Endodermal cell (in vitro differentiated cells): ENCODE results near the gene EXD3. TPM values are rescaled to one million over a fixed set of nuclear protein-coding genes. Genes with fewer than 3 reads are reported as not detected.
"Not testable (repeated sequence)": the region's sequence is repeated elsewhere in the genome, so short reads cannot be mapped to it uniquely, and the experiment has no call there.

Experiments used
- DNase-seq: peaks from one replicate; pipeline ENCODE4 v3.0.0-alpha.2; 2017
- H3K27ac ChIP-seq: 2 replicates; pipeline ENCODE4 v1.5.1; 2013; ENCODE audit warnings: mild to moderate bottlenecking, low read depth, low read length, moderate library complexity
- H3K27me3 ChIP-seq: 2 replicates; pipeline ENCODE4 v1.6.1; 2013; ENCODE audit warnings: mild to moderate bottlenecking, low read length, moderate library complexity; ENCODE audit not compliant: insufficient read depth, control insufficient read depth, poor library complexity, severe bottlenecking
- H3K36me3 ChIP-seq: 2 replicates; pipeline ENCODE4 v1.7.0; 2013; ENCODE audit warnings: mild to moderate bottlenecking, low read length, moderate library complexity; ENCODE audit not compliant: control insufficient read depth, insufficient read depth
- H3K4me1 ChIP-seq: one replicate; pipeline ENCODE4 v1.7.0; 2013; ENCODE audit warnings: low read length; ENCODE audit not compliant: control insufficient read depth, insufficient read depth
- H3K4me3 ChIP-seq: 2 replicates; pipeline ENCODE4 v1.5.1; 2013; ENCODE audit warnings: mild to moderate bottlenecking, low read length, moderate library complexity
- H3K9ac ChIP-seq: 2 replicates; pipeline ENCODE4 v1.6.1; 2013; ENCODE audit warnings: mild to moderate bottlenecking, low read length, moderate library complexity; ENCODE audit not compliant: poor library complexity, severe bottlenecking; ENCODE audit errors: extremely low read depth
- H3K9me3 ChIP-seq: 2 replicates; pipeline ENCODE4 v1.6.1; 2013; ENCODE audit warnings: mild to moderate bottlenecking, low read length, moderate library complexity; ENCODE audit not compliant: control insufficient read depth
- H3K27ac Mint-ChIP-seq: 2 replicates; pipeline ENCODE4 v1.8.0; 2020; ENCODE audit warnings: mixed read lengths
- H3K27me3 Mint-ChIP-seq: 2 replicates; pipeline ENCODE4 v1.8.0; 2021; ENCODE audit warnings: mild to moderate bottlenecking, mixed read lengths; ENCODE audit not compliant: insufficient read depth
- H3K36me3 Mint-ChIP-seq: 2 replicates; pipeline ENCODE4 v1.8.0; 2020; ENCODE audit warnings: low read depth, mixed read lengths
- H3K4me1 Mint-ChIP-seq: 2 replicates; pipeline ENCODE4 v1.8.0; 2020; ENCODE audit warnings: mixed read lengths
- H3K4me3 Mint-ChIP-seq: 2 replicates; pipeline ENCODE4 v1.8.0; 2020; ENCODE audit warnings: mild to moderate bottlenecking, moderate library complexity, mixed read lengths
- H3K9me3 Mint-ChIP-seq: 2 replicates; pipeline ENCODE4 v1.8.0; 2020; ENCODE audit warnings: mild to moderate bottlenecking, mixed read lengths
- WGBS, 2 experiments: methylation state at CpG; one replicate each; pipeline versions ENCODE4 v1.1.5 to v1.1.7; 2013; ENCODE audit warnings: missing lambda C conversion rate in 2 of 2, mixed read lengths in 1 of 2; ENCODE audit not compliant: insufficient coverage in 1 of 2, insufficient read length in 1 of 2; 5-methylcytosine and 5-hydroxymethylcytosine counted together
- total RNA-seq, 2 donors: library from RNA; stranded (reverse); fragmentation: NEBNext Ultra II Directional in 1 of 2; extraction: Animal tissue kit (Norgen Biotek cat#: 25700) in 1 of 2; gene quantifications; 2 replicates in 1 of 2; 3 replicates in 1 of 2; pipeline ENCODE4 v1.2.1, GENCODE V29; 2021
- TF ChIP-seq, protein P1 (sequence below): fragments of 200-600 bp; sonication (generic); conservative IDR thresholded peaks from 2 replicates; pipeline ENCODE4 v1.5.0; 2021; ENCODE audit warnings: antibody characterized with exemption, mild to moderate bottlenecking

The EXD3 gene
- total RNA-seq, 2 donors from 2014 or later: 15.5 to 31.0 TPM

DNA sequence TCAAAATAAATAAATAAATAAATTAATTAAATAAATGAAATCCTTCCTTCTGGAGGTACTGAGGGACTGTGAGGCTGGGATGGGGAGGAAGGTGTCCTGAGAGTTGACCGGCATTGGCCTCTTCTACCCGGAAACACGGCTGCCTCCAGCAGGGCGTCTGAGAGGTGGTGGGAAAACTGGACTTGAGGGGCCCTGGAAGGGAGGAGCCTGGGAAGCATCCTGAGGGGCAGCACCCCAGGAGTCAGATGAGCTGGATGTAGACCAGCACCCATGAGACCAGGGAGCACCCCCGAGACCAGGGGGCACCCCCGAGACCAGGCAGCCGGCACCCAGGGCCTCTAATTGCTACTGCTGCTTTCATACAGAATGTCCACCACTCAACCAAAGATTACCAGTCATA is 44.9 kb upstream of the EXD3 start:
- Histone ChIP-seq H3K27me3 (no peaks in the 10 kb centered on the region), H3K9me3 (no peaks in the 10 kb centered on the region), H3K36me3 (no peaks in the 10 kb centered on the region), H3K27ac (no peak overlapping the region), H3K9ac (no peak overlapping the region), H3K4me1 (no peaks in the 10 kb centered on the region), H3K4me3 (no peak overlapping the region)
- no peak for DNase-seq
- Mint-ChIP-seq H3K9me3 (peaks cover 4% of the 10 kb centered on the region), H3K36me3 (no peaks in the 10 kb centered on the region), H3K4me1 (no peaks in the 10 kb centered on the region), H3K27ac (no peak overlapping the region), H3K4me3 (no peak overlapping the region), H3K27me3 (peaks cover 14% of the 10 kb centered on the region)
- TF ChIP-seq, protein P1, sequence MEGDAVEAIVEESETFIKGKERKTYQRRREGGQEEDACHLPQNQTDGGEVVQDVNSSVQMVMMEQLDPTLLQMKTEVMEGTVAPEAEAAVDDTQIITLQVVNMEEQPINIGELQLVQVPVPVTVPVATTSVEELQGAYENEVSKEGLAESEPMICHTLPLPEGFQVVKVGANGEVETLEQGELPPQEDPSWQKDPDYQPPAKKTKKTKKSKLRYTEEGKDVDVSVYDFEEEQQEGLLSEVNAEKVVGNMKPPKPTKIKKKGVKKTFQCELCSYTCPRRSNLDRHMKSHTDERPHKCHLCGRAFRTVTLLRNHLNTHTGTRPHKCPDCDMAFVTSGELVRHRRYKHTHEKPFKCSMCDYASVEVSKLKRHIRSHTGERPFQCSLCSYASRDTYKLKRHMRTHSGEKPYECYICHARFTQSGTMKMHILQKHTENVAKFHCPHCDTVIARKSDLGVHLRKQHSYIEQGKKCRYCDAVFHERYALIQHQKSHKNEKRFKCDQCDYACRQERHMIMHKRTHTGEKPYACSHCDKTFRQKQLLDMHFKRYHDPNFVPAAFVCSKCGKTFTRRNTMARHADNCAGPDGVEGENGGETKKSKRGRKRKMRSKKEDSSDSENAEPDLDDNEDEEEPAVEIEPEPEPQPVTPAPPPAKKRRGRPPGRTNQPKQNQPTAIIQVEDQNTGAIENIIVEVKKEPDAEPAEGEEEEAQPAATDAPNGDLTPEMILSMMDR: no peak
- WGBS, 2 experiments: 92 to 100% methylated on average over 4 to 7 of the region's 7 CpGs

DNA sequence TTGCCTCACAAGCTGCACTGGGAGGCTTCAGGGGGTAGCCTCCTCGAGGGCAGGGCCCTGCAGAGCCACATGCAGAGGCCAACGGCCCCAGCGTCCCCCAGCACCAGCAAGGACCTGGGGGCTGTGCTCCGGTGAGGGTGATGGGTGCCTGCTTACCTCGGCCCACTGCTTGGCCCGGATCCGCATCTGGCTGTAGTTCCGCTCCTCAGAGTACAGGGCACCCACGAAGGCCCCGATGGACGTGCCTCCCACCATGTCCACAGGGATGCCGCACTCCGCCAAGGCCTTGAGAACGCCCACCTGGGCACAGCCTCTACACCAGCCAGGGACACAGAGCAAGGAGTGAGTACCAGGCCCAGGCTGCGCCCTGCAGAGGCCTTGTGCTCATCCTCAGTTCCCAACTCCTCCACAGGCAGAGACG is 44.2 kb upstream of the EXD3 start:
- no peak overlapping the region for H3K9ac ChIP-seq
- H3K27ac ChIP-seq: no peak overlapping the region
- WGBS, 2 experiments: 91 to 94% methylated on average over 10 to 16 of the region's 16 CpGs
- H3K27me3 Mint-ChIP-seq: peaks cover 17% of the 10 kb centered on the region
- no peak overlapping the region for H3K4me3 ChIP-seq
- H3K9me3 ChIP-seq: no peaks in the 10 kb centered on the region
- H3K9me3 Mint-ChIP-seq: peaks cover 2% of the 10 kb centered on the region
- H3K4me1 Mint-ChIP-seq: no peaks in the 10 kb centered on the region
- no peaks in the 10 kb centered on the region for H3K36me3 Mint-ChIP-seq
- DNase-seq: no peak
- H3K36me3 ChIP-seq: no peaks in the 10 kb centered on the region
- H3K4me1 ChIP-seq: no peaks in the 10 kb centered on the region
- H3K27ac Mint-ChIP-seq: no peak overlapping the region
- H3K27me3 ChIP-seq: no peaks in the 10 kb centered on the region
- no peak overlapping the region for H3K4me3 Mint-ChIP-seq
- TF ChIP-seq, protein P1: no peak

DNA sequence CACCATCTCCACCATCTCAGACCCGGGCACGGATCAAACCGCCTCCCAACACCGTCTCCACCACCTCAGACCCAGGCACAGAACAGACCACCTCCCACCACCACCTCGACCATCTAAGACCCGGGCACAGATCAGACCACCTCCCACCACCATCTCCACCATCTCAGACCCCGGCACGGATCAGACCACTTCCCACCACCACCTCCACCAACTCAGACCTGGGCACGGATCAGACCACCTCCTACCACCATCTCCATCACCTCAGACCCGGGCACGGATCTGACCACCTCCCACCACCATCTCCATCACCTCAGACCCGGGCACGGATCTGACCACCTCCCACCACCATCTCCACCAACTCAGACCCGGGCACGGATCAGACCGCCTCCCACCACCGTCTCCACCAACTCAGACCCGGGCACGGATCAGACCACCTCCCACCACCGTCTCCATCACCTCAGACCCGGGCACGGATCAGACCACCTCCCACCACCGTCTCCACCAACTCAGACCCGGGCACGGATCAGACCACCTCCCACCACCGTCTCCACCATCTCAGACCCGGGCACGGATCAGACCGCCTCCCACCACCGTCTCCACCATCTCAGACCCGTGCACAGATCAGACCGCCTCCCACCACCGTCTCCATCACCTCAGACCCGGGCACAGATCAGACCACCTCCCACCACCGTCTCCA is 43.6 kb upstream of the EXD3 start:
- DNase-seq, H3K27ac Mint-ChIP-seq, H3K36me3 ChIP-seq, H3K4me3 ChIP-seq, H3K36me3 Mint-ChIP-seq, H3K27me3 ChIP-seq, H3K9ac ChIP-seq, H3K4me1 ChIP-seq, H3K4me3 Mint-ChIP-seq, H3K9me3 Mint-ChIP-seq, H3K9me3 ChIP-seq, H3K4me1 Mint-ChIP-seq, H3K27ac ChIP-seq: not testable (repeated sequence)
- 93 to 100% methylated on average over 3 to 35 of the region's 35 CpGs for WGBS, 2 experiments
- H3K27me3 Mint-ChIP-seq: peaks cover 22% of the 10 kb centered on the region
